Measurements from ENCODE around the gene SH3BGRL2.

GRCh38 chr6:79589701-79590100 is 41.4 kb upstream of the SH3BGRL2 start:
- no peak for TF ChIP-seq CTCF (IDR thresholded peaks at IDR 0.05)
- no peak for TF ChIP-seq POLR2A (IDR thresholded peaks at IDR 0.05)
